HG02943 (cell line): Measurements from ENCODE around the gene SH3PXD2B.

Experiments
- ATAC-seq: cut with Tn5 transposase; IDR thresholded peaks from one replicate; pipeline ENCODE4 v1.9.1; 2021; ENCODE audit warnings: mild to moderate bottlenecking, low read depth, moderate library complexity; ENCODE audit not compliant: unreplicated experiment

SH3PXD2B gene

DNA sequence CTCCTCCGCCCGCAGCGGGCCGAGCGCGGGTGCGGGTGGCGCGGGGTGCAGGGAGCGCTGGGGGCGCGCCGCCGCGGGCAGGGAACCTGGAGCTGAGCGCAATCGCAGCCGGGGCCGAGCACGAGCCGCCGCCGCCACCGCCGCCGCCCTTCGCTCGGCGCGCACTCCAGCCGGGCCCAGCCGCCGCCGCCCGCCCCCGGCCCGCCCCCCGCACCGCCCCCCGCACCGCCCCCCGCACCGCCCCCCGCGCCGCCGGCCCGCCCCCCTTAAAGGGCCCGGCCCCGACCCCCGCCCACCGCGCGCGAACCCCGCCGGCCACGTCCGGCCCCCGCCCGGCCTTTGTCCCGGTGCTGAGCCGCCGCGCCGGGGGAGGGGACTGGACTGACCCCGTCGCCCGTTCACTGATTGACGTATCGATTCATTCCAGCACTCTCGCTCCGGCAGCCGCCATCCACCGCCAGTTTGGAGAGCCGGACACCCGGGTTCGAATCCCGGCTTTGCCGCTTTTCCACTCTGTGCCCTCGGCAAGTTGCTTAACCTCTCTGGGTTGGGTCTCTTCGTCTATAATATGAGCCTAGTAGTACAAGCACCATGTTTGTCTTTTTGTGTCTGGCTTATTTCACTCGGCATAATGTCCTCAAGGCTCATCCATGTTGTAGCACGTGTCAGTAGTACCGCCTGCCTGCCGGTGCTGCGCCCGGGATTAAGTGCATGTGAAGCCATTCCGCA lies at the start of gene SH3PXD2B:
SH3PXD2B (minus strand) TSS at position 168 of the 729 bp plus-strand sequence. CDS start 173 bp downstream, outside the sequence.
- ATAC-seq, result no peak

DNA sequence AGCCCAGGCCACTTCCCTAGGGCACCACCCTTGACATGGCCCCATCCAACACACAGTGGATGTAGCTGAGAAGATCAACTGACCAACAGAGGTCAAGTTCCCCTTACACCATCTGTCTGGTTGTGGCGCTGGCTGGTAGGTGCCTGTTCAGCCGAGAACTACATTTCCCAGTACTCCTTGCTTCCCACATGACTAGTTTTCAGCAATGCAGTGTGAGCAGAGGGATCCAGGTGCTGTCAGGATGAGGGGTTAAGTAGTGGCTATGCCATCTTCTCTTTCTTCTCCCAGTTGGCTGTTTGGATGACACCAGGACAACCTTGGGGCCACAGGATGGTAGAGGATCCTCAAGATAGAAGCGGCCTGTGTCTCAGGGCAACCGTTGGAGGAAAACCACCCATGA lies 48.6 kb upstream of the SH3PXD2B start:
- ATAC-seq, result no peak

DNA sequence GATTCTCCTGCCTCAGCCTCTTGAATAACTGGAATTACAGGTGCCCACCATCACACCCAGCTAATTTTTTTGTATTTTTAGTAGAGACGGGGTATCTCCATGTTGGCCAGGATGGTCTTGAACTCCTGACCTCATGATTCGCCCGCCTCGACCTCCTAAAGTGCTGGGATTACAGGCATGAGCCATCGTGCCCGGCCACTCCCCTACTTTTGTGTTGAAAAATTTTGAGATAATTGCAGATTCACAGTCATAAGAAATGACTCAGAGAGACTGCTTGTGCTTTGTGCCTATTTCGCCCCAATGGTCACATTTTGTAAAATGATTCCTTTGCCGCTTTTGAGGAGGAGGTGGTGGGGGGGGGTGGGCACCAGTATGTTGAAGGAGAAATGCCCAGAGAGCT lies 48.1 kb upstream of the SH3PXD2B start:
- no peak for ATAC-seq

DNA sequence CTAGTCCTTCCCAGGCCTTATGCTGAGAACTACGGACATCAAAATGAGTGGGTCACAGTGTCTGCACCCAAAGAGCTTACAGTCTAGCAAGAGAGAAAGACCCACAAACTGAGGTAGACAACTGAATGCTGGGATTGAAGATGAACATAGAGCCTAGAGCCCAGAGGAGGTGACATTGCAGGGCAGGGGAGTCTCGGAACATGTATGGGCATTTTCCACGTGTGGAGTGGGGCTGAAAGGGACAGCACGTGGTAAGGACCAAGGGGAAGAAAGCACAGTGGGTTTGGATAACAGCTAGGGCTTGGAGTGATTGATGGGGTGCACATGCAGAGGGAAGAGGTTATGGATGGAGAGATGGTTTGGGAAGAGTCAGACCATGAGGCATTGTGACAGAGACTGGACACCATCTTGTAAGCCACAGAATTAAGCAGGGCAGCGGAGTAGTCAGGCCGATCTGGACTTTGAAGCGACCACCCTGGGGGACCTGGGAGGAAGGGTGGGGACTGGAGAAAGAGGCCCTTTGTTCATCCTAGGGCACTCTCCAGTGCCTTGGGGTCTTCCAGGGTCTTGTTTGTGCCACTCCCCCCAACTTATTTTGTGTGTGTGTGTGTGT lies 47.5 kb upstream of the SH3PXD2B start:
- ATAC-seq, result no peak

DNA sequence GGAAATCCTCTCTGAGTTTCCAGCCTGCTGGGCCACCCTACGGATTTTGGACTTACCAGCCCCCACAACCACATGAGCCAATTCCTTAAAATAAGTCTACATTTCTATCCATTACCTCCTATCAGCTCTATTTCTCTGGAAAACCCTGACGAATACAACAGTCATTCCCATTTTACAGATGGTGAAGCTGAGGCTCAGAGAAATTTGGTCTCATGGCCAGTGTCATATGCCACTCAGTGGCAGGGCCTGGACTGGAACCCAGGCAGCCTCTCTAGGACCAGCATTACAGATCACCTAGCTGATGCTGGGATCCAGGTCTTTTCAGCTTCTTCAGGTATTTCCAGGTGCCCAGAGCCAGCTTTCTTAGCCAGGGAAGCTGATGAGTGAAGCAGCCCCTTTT lies 45.0 kb upstream of the SH3PXD2B start:
- no peak for ATAC-seq

DNA sequence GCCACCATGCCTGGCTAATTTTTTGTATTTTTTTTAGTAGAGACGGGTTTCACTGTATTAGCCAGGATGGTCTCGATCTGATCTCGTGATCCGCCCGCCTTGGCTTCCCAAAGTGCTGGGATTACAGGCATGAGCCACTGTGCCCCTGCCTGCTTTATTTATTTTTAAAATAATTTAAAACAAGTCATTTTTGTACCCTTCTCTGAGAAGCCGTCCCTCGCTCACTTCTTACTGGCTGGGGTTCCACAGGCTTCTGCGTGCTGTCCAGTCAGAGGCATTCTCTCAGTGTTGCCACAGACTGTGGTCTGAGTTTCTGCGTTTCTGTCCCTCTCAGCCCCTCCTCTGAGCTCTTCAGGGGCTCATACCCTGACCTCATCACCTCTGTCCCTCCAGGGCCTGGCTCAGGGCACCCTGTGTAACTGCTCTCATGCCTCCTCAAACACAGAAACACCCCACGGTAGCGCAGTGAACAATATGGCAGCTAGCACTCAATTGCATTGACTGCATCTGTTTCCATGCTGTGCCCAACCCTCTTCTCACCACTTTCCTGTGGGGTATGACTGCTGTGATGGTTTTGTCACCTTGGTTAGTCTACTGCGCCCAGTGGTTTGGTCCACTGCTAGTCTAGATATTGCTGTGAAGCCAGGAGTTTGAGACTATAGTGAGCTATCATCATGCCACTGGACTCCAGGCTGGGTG lies 44.3 kb upstream of the SH3PXD2B start:
- ATAC-seq, result no peak

DNA sequence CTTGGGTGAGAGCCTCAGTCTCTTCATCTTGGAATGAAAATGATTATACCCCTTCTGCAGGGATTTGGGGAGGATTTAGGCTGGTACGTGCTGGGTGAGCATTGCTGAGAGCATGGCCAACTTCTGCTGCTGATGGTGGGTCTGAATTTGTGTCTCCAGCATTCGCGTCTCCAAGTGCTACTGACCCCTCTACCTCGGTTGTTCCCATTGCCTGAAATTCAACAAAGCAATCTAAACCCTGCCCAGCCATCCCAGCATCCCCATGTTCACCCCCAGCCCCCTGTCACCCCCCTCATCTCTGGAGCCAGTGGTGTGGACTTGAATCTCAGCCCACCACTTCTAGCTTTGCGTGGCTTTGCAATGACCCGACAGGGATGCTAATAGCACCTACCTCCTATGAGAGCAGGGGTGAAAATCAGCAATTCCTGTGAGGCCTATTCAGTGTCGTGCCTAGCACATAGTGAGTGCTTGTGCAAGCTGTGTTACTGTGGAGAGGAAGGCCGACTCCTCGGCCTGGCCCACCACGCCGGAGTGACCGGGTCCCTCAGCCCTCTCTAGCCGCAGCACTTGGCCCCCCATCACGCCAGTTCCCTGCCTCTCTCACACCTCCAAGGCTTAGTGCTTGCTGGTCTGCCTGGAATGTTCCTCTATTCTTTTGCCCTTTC lies 43.4 kb upstream of the SH3PXD2B start:
- no peak for ATAC-seq

DNA sequence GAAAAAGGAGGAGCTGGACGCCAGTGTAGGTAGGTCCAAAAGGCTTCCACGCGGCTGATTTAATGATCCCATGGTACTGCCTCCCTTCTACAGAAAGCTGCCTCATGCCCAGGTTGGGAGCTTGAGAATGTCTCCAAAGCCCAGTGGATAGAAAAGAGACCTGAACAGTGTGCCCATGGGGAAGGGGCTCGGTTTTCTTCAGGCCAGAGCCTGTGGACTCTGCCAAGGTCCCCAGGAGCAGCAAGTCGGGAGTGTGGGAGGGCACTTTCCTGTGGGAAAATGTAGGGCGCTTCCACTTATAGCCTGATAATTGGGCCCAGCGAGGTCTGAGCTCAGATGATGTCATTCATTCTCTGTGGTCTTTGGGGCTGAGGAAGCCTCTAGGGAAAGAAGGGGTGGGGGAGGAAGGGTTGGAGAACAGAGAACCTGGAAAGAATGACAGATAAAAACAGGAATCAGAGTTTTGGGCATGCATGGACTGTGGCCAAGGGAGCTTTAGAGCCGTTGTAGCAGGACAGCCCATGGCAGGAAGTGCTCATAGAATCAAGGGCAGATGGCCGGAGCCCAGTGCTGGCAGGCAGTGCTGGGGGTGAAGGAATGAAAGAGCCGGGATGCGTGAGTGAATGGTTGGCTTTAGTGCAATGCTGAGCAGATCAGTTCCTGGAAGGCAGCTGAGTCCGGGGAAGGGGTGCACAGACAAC lies 42.5 kb upstream of the SH3PXD2B start:
- ATAC-seq, result no peak

DNA sequence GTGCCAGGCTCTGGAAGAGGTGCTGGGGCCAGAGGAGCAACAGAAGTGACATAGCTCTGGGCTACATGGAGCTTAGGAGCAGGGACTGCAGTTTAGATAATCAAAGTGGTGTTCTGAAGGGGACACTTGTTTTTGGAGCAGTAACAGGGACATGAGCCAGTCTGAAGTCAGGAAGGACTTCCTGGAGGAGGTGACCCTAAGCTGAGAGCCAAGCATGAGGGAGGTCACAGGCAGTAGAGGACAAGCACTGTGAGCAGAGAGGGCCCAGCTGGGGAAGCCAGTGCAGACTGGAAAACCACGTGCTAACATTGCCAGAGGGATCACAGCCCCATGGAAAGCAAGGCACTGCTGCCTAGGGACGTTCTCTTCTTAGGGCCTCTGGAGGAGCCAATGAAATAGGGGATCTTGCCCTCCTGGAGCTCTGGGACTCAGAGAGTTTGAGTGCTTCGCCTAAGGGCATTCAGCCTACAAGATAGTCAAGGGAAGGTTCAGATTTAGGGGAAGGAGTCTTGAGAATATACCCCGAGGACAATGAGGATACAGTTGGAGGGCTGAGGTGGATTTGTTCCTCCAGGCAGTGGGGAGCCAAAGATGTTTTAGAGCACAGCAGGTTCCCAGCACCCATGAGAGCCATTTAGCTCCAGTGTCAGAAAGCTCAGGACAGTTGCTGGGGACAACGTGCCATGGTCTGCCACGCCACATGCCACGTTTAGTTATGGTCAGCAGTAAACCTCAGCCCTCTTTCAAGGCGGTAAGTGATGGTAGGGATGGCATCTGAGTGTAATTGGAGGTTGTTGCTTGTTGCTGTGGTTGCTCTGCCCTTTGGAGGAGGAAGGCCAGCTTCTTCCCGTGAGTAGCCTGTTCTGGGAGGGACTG lies 40.5 kb upstream of the SH3PXD2B start:
- no peak for ATAC-seq

DNA sequence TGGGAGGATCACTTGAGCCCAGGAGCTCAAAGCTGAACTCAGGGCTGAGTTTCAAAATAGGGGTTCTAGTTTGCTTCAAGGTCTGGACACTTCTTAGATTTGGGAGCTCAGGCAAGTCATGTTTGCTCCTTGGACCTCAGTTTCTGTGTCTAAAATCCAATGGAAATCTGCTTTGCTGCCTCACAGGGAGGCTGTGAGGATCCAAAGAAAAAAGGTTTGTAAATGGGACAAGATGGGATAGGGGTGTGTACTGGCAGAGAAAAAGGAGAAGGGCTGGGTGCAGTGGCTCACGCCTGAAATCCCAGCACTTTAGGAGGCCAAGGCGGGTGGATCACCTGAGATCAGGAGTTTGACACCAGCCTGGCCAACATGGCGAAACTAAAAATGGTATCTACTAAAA lies 39.6 kb upstream of the SH3PXD2B start:
- ATAC-seq, result no peak

DNA sequence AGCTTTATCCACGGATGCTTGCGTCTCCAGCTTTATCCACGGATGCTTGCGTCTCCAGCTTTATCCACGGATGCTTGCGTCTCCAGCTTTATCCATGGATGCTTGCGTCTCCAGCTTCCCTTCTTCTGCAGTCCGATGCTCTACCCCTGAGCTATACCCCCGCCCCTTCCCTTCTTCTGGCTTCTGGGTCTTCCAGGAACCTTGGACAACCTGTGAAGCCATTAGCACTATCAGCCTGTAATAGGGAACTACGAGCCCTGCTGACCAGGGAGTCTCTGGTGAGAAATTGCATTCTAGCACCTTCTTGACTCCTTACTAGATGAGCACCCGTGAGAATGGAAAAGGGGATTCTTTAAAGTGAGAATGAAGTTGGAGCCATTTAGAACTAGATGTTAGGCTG lies 39.1 kb upstream of the SH3PXD2B start:
- ATAC-seq, result no peak

DNA sequence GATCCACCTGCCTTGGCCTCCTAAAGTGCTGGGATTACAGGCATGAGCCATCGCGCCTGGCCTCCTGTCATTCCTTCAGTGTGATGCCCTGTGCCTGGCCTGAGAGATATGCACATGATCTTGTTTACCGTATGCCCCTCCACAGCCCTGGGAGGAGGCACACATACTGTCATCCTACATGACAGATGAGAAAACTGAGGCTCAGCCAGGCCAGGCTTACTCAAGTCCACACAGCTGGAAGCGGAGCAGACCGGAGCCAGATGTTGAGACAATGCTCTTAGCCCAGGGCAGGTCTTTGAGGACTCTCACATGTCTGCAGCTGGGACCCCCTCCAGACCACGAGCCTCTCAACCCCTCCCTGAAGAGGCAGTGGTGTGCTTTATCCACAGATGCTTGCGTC lies 38.7 kb upstream of the SH3PXD2B start:
- ATAC-seq, result no peak

DNA sequence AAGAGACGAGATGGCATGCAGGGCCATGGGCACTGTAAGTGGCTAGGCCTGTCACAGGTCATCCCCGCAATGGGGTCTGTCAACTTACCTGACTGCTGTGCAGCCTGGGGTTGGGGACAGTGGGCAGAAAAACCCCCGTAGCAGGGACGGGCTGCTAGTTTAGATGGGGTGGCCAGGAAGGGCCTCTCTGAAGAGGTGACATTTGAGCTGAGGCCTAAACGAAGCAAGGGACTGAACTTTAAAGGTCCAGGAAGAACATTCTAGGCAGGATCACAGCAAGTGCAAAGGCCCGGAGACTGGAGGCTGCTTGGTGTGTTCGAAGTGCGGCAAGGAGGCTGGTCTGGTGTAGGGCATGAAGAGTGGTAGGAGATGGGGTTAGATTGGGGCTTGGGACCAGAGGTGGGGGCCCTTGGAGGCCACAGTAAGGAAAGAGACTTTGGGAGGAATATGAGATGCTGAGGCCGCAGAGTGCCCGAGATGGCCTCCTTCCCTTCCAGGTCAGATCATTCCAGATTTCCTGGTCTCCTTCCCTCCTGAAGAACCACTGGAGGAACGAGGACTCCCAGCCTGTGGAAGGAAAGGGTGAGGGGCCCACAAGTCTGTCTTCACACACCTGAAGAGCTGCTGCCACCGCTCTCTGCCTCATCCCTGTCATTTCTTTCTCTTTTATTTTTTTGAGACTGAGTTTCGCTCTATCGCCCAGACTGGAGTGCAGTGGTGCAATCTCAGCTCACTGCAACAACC lies 37.9 kb upstream of the SH3PXD2B start:
- no peak for ATAC-seq

DNA sequence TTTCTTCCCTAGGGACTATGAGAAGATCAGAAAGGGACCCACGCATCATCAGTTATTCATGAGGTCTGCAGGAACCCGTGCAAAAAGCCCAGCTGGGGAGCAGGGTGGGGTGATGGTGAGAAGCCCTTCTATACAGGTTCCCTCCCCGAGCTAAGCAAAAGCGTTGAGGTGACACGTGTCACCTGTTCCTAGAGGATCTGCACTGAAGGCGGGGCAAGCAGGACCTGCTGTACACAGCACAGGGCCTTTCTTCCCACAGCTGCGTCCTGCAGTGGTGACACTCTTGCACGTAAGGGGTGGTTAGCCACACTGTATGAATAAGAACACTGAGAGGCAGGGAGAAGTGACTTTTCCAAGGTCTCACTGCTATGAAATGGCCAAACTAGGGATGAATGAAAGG lies 37.2 kb upstream of the SH3PXD2B start:
- no peak for ATAC-seq

DNA sequence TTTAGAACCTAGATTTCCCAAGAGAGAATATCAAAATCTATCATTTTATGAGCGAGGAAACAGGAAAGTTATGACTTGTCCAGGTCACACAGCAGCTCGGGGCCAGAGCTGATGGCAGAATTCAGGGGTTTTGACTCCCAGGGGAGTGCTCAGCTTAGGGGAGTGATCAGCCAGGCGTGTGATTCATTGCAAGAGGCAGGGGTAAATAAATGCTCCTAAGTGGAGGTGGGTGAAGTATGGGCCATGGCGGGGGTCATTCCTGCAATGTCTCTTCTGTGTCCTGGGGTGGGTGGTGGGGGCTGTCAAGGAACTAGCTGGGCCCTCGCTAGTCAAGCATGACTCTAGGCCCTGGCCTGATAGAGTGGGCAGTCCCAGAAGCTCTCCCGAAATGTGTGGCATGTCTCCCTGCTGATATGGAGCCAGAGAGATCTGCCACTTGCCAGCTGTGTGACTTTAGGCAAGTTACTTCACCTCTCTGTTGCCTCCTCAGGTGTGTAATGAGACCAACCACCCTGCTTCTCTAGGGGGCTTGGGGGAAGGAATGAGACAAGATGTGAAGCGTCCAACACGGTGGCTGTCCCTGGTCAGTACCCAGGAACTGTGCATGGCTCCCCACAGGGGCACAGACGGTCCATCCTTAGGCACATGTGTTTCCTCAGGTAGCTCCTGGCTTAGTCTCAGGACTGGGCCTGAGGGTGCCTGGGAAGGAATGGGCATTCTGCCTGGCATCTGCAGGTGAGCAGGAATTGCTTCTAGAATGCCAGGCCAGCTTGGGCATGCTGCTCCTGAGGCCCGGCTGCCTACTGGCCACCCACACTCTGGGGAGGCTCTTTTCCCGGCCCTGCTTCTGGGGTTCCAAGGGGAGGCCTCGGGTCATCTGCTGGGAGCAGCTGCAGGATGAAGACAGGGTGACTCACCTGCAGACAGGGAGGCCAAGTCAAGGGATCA lies 36.5 kb upstream of the SH3PXD2B start:
- ATAC-seq, result no peak

DNA sequence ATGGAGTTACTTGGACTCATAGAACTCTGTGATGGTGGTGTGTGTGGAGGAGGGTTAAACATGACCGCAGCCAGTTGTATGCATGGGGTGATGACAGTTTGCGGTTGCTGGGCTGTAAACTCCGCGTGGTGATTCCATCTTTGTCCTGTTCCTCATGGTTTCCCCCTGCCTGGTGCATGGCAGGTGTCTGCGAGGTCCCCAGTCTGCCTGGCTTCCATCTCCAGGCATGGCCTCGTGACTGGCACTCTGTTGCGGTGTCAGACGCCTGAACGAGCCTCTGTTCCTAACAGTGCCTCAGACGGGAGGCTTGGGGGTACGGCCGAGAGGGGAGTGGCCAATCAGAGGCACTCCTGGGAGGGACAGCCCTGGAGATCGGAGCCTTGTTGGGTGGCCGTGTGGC lies 33.9 kb upstream of the SH3PXD2B start:
- ATAC-seq, result no peak

DNA sequence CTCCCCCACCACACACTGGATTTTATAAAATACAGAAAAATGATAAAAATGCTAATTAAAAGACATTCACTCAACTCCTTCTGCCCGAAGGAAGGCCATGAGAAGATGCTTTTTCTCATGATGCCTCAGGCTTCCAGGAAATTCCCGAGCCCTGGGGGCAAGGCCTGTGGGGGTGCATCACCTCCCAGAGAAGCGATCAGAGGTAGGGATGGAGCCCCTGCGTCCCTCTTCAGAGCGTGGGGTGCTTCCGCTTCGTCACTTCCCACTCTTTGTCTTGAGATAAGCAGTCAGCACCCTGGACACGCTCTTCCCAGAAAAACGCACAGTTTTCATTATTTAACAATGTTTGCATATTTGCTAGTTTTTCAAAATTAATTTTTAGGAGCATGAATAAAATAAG lies 33.3 kb upstream of the SH3PXD2B start:
- no peak for ATAC-seq

DNA sequence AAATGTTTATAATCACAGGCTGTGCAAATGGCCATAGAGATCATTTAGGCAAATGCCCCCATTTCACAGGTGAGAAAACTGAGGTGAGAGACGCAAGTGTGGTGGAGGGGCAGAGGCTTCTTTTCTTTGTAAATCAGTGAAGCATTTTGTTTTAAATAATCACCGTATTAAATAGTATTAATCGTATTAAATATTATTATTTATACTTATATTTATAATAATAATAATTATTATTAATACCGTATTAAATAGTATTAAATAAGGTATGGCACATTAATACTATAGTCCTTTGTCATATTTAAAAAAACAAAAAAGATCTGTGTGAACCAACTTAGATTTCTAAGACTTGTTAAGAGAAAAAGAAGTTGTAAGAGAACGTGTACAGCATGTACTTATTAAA lies 32.6 kb upstream of the SH3PXD2B start:
- ATAC-seq, result no peak
